CD14-positive monocyte (primary cell): ENCODE data around the gene ZNF776. TPM values are rescaled to one million over a fixed set of nuclear protein-coding genes. Genes with fewer than 3 reads are reported as not detected.

Source experiments
- DNase-seq, 3 donors: peaks; one replicate each; pipeline ENCODE4 v3.0.0-alpha.2; 2011 to 2022
- H2AFZ ChIP-seq: 2 replicates; pipeline ENCODE4 v1.6.0; 2012; ENCODE audit warnings: mild to moderate bottlenecking, low read depth, low read length, inconsistent platforms; ENCODE audit not compliant: insufficient read depth, poor library complexity, severe bottlenecking
- H3K27ac ChIP-seq, 2 donors: 1 replicate in 1 of 2; 2 replicates in 1 of 2; pipeline ENCODE4 v1.5.1; 2012 to 2013; ENCODE audit warnings: low read length in 2 of 2, control low read depth in 1 of 2, inconsistent platforms in 1 of 2, low read depth in 1 of 2, mild to moderate bottlenecking in 1 of 2
- H3K27me3 ChIP-seq, 2 donors: one replicate each; pipeline versions ENCODE4 v1.6.0 to v1.6.1; 2011 to 2013; ENCODE audit warnings: low read length in 2 of 2; ENCODE audit not compliant: control insufficient read depth in 2 of 2, insufficient read depth in 2 of 2
- H3K36me3 ChIP-seq, 2 donors: replicated peaks in 1 of 2; 1 replicate in 1 of 2; 2 replicates in 1 of 2; pipeline versions ENCODE4 v1.5.1 to v1.6.1; 2012 to 2013; ENCODE audit warnings: low read length in 2 of 2, control low read depth in 1 of 2, inconsistent platforms in 1 of 2, mild to moderate bottlenecking in 1 of 2; ENCODE audit not compliant: insufficient read depth in 2 of 2, control insufficient read depth in 1 of 2
- H3K4me1 ChIP-seq, 2 donors: 1 replicate in 1 of 2; 2 replicates in 1 of 2; pipeline versions ENCODE4 v1.5.1 to v1.6.1; 2012 to 2013; ENCODE audit warnings: low read length in 2 of 2, control low read depth in 1 of 2, inconsistent platforms in 1 of 2, mild to moderate bottlenecking in 1 of 2, moderate library complexity in 1 of 2; ENCODE audit not compliant: insufficient read depth in 2 of 2, control insufficient read depth in 1 of 2
- H3K4me2 ChIP-seq: replicated peaks from 2 replicates; pipeline ENCODE3; 2012; ENCODE audit warnings: low read length, moderate library complexity, mild to moderate bottlenecking; ENCODE audit not compliant: poor library complexity, severe bottlenecking; ENCODE audit errors: extremely low read depth
- H3K4me3 ChIP-seq, 3 experiments: fragments of 200-600 bp in 1 of 3; sonication (generic) in 1 of 3; replicated peaks in 1 of 3; 1 replicate in 2 of 3; 2 replicates in 1 of 3; pipeline ENCODE4 v1.5.1; 2011 to 2013; ENCODE audit warnings: low read length in 3 of 3, mild to moderate bottlenecking in 3 of 3, control low read depth in 2 of 3, low read depth in 2 of 3, inconsistent platforms in 1 of 3, moderate library complexity in 1 of 3
- H3K79me2 ChIP-seq: 2 replicates; pipeline ENCODE4 v1.6.0; 2012; ENCODE audit warnings: mild to moderate bottlenecking, control low read depth, inconsistent platforms, low read length, moderate library complexity; ENCODE audit not compliant: insufficient read depth
- H3K9ac ChIP-seq: 2 replicates; pipeline ENCODE4 v1.6.0; 2017; ENCODE audit warnings: low read length, mild to moderate bottlenecking; ENCODE audit not compliant: insufficient read depth, poor library complexity, severe bottlenecking
- H3K9me3 ChIP-seq, 2 donors: replicated peaks in 1 of 2; 1 replicate in 1 of 2; 2 replicates in 1 of 2; pipeline versions ENCODE4 v1.5.1 to v1.6.1; 2012 to 2013; ENCODE audit warnings: low read length in 2 of 2, control low read depth in 1 of 2; ENCODE audit not compliant: control insufficient read depth in 1 of 2, insufficient read depth in 1 of 2
- H4K20me1 ChIP-seq: 2 replicates; pipeline ENCODE4 v1.6.0; 2012; ENCODE audit warnings: mild to moderate bottlenecking, low read length, control low read depth, moderate library complexity; ENCODE audit not compliant: insufficient read depth
- H3K27ac Mint-ChIP-seq, 7 donors: one replicate each; pipeline ENCODE4 v1.8.0; 2020; ENCODE audit warnings: mild to moderate bottlenecking in 7 of 7, mixed read lengths in 7 of 7, moderate library complexity in 6 of 7, inconsistent platforms in 2 of 7
- H3K27me3 Mint-ChIP-seq, 3 donors: one replicate each; pipeline ENCODE4 v1.8.0; 2021 to 2022; ENCODE audit warnings: low read depth in 3 of 3, mild to moderate bottlenecking in 3 of 3, mixed read lengths in 3 of 3, moderate library complexity in 3 of 3, inconsistent platforms in 1 of 3
- H3K36me3 Mint-ChIP-seq, 2 donors: one replicate each; pipeline ENCODE4 v1.8.0; 2020; ENCODE audit warnings: mixed read lengths in 2 of 2, inconsistent platforms in 1 of 2, mild to moderate bottlenecking in 1 of 2
- H3K4me1 Mint-ChIP-seq: one replicate; pipeline ENCODE4 v1.8.0; 2020; ENCODE audit warnings: mild to moderate bottlenecking, mixed read lengths
- H3K4me3 Mint-ChIP-seq, 2 donors: one replicate each; pipeline ENCODE4 v1.8.0; 2020; ENCODE audit warnings: mild to moderate bottlenecking in 2 of 2, mixed read lengths in 2 of 2, moderate library complexity in 1 of 2
- H3K9me3 Mint-ChIP-seq, 7 donors: one replicate each; pipeline ENCODE4 v1.8.0; 2020 to 2022; ENCODE audit warnings: mixed read lengths in 7 of 7, mild to moderate bottlenecking in 6 of 7, moderate library complexity in 6 of 7, inconsistent platforms in 2 of 7
- CTCF ChIP-seq: fragments of 200-600 bp; IDR thresholded peaks from one replicate; pipeline ENCODE4 v1.8.0; 2022; ENCODE audit warnings: antibody characterized with exemption, mild to moderate bottlenecking
- WGBS: methylation state at CpG from one replicate; pipeline ENCODE4 v1.1.5; 2013; ENCODE audit warnings: missing lambda C conversion rate; ENCODE audit not compliant: insufficient coverage; 5-methylcytosine and 5-hydroxymethylcytosine counted together
- intact Hi-C, 2 donors: fragments of 100-400 bp; cut with micrococcal nuclease; formaldehyde crosslinking; loops; one replicate each; pipeline versions ENCODE4 v1.15.0 to v1.15.1; 2023
- polyA plus RNA-seq, 3 donors: library from polyadenylated mRNA; depleted of rRNA in 1 of 3; unstranded in 2 of 3; stranded (reverse) in 1 of 3; fragments of 300-500 nt in 2 of 3; fragments of >200 nt in 1 of 3; fragmentation: Illumina TruSeq in 2 of 3; gene quantifications; 1 replicate in 2 of 3; 2 replicates in 1 of 3; pipeline ENCODE4 v1.2.3, GENCODE V29; 2012 to 2021

The ZNF776 gene
- polyA plus RNA-seq, 3 donors = 1.9 to 4.4 (median 2.9) TPM

GRCh38 chr19:57709616-57710015, 37.0 kb upstream of the ZNF776 start:
- peaks cover 19 to 22% of the 10 kb centered on the region in 2 donors for H3K36me3 Mint-ChIP-seq

GRCh38 chr19:57712222-57712621, 34.4 kb upstream of the ZNF776 start:
- Histone ChIP-seq H2AFZ (no peak overlapping the region), H3K79me2 (no peaks in the 10 kb centered on the region), H3K27me3 (peaks cover 0 to 10% of the 10 kb centered on the region in 2 donors), H3K27ac (no peak overlapping the region), H3K9me3 (peaks cover 69 to 78% of the 10 kb centered on the region in 2 donors), H3K9ac (no peak overlapping the region), H3K4me2 (no peak overlapping the region), H4K20me1 (no peaks in the 10 kb centered on the region), H3K36me3 (no peaks in the 10 kb centered on the region), H3K4me3 (no peak overlapping the region), H3K4me1 (peaks cover 5 to 10% of the 10 kb centered on the region in 2 donors)
- no peak for DNase-seq
- WGBS = 20% methylated on average over 1 of the region's 1 CpG
- intact Hi-C loops = no loop called here
- H3K4me1 Mint-ChIP-seq = peaks cover 24% of the 10 kb centered on the region
- no peak overlapping the region for H3K4me3 Mint-ChIP-seq
- peaks cover 17 to 23% (median 22%) of the 10 kb centered on the region in 3 donors for H3K27me3 Mint-ChIP-seq
- H3K27ac Mint-ChIP-seq = no peak overlapping the region
- no peak for TF ChIP-seq CTCF
- peaks cover 40 to 93% (median 76%) of the 10 kb centered on the region in 7 donors for H3K9me3 Mint-ChIP-seq
- H3K36me3 Mint-ChIP-seq = peaks cover 5 to 7% of the 10 kb centered on the region in 2 donors

More at GRCh38 chr19:57709616-57710015, 37.0 kb upstream of the ZNF776 start:
- no peaks in the 10 kb centered on the region for H4K20me1 ChIP-seq
- peak overlapping the region; percentile 71 for H3K4me2 ChIP-seq
- H3K27me3 Mint-ChIP-seq = peaks cover 20 to 23% (median 22%) of the 10 kb centered on the region in 3 donors
- peaks cover 45 to 94% (median 80%) of the 10 kb centered on the region in 7 donors for H3K9me3 Mint-ChIP-seq
- intact Hi-C loops = no loop called here
- H3K4me1 Mint-ChIP-seq = peaks cover 27% of the 10 kb centered on the region
- peak overlapping the region in 1 of 3 experiments; percentile 69 for H3K4me3 ChIP-seq
- no peak for DNase-seq
- no peaks in the 10 kb centered on the region for H3K79me2 ChIP-seq
- peaks cover 0 to 3% of the 10 kb centered on the region in 2 donors for H3K36me3 ChIP-seq
- H3K9me3 ChIP-seq = peaks cover 77 to 79% of the 10 kb centered on the region in 2 donors
- no peak overlapping the region for H3K9ac ChIP-seq
- no peak overlapping the region for H3K27ac ChIP-seq
- peak overlapping the region; percentile 81 to 90 for H3K4me3 Mint-ChIP-seq
- H3K27me3 ChIP-seq = peaks cover 0 to 10% of the 10 kb centered on the region in 2 donors
- H3K27ac Mint-ChIP-seq = no peak overlapping the region
- 76% methylated on average over 10 of the region's 15 CpGs for WGBS
- H2AFZ ChIP-seq = peak overlapping the region; percentile 63
- no peak for TF ChIP-seq CTCF
- peaks cover 5 to 10% of the 10 kb centered on the region in 2 donors for H3K4me1 ChIP-seq
